Astrocyte of the cerebellum (primary cell): ENCODE measurements around the gene ATG10.
A peak's percentile ranks its signal among the peaks of the same experiment; 100 is the strongest.
"Not testable (repeated sequence)": the region's sequence is repeated elsewhere in the genome, so short reads cannot be mapped to it uniquely, and the experiment has no call there.

ENCODE experiments used
- DNase-seq: peaks from one replicate; pipeline ENCODE4 v3.0.0-alpha.2; 2011; ENCODE audit warnings: low read depth
- H3K4me3 ChIP-seq: 2 replicates; pipeline ENCODE4 v1.5.1; 2011; ENCODE audit warnings: mild to moderate bottlenecking, low read depth, low read length, moderate library complexity
- CTCF ChIP-seq: IDR thresholded peaks from 2 replicates; pipeline ENCODE4 v1.5.1; 2012; ENCODE audit warnings: low read length, low read depth, moderate library complexity, mild to moderate bottlenecking; ENCODE audit errors: missing control alignments
- in situ Hi-C: cut with HindIII; loops from 2 replicates; pipeline ENCODE4 v1.10.0; 2017; ENCODE audit warnings: low sequenced_read_pairs

ATG10 gene

GRCh38 chr5:81972492-81972783 is 615 bp downstream of the ATG10 start:
- DNase-seq, result no peak
- peak overlapping the region; percentile 74 for H3K4me3 ChIP-seq
- in situ Hi-C loops, result no loop called here
- TF ChIP-seq CTCF, result no peak

GRCh38 chr5:81980160-81980559 is 8.3 kb downstream of the ATG10 start:
- no peak overlapping the region for H3K4me3 ChIP-seq
- in situ Hi-C loops, result no loop called here
- no peak for TF ChIP-seq CTCF
- DNase-seq, result no peak

DNA sequence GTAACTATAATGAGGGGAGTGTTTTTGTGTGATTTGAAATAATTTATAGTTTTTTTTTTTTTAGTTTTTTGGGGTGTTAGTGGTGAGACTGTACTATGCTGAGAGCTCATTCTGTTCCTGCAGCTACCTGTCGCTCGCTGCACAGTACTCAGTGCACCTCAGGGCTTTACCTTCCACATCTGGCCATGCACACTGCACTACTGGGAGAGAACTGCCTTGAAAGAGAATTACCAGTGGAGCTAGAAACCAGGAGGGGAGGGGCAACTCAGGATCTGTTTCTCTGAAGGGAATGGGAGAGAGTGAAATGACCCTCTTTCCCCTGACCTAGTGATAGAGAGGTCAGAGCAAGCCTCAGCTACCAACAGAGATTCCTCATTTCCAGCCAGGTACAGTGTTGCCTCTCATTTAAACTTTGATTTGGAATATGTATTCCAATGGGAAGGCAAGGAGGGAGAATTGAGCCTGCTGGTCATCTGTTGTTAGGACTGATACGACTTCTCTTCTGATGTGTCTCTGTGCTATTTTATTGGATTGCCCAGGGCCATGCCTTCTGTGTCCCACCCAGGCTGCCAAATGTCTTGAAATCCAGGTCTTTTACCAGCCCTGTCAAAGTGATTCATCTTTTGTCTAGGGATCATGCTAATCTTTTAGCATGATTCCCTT is 8.9 kb downstream of the ATG10 start:
- in situ Hi-C loops, result no loop called here
- no peak for TF ChIP-seq CTCF
- H3K4me3 ChIP-seq, result no peak overlapping the region
- no peak for DNase-seq

GRCh38 chr5:81982172-81982685 is 10.4 kb downstream of the ATG10 start:
- in situ Hi-C loops, DNase-seq, H3K4me3 ChIP-seq: not testable (repeated sequence)

- DNase-seq, in situ Hi-C loops, H3K4me3 ChIP-seq: not testable (repeated sequence)
Observed at GRCh38 chr5:81983148-81983547, 11.3 kb downstream of the ATG10 start.

- DNase-seq, in situ Hi-C loops, H3K4me3 ChIP-seq: not testable (repeated sequence)
Observed at GRCh38 chr5:81983563-81983962, 11.7 kb downstream of the ATG10 start.

GRCh38 chr5:81986126-81986525 is 14.3 kb downstream of the ATG10 start:
- no peak for DNase-seq
- no peak overlapping the region for H3K4me3 ChIP-seq
- no peak for TF ChIP-seq CTCF
- in situ Hi-C loops, result loop anchor here (5.0 kb wide), 1 partner anchor 89 kb away; no protein-coding TSS in a partner anchor

DNA sequence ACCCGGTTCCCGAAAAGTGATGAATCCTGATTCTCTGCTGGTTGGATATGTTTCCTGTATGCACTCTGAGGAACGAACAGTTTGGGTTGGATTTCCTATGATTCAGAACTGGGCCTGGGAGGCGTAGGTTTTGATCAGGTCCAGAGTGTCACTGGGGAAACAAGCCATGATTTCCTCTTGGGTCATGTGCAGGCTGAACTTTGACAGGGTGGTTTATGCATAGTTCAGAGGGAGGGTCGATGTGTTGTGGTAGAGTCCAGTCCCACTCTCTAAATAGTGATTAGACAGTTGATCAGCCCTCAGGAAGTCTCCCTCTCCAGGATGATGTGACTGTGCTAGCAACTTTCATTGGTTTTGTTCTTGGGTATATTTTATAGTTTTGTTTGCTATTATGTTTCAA is 17.4 kb downstream of the ATG10 start:
- TF ChIP-seq CTCF, result no peak
- in situ Hi-C loops, result loop anchor here (5.0 kb wide), 1 partner anchor 92 kb away; no protein-coding TSS in a partner anchor
- no peak overlapping the region for H3K4me3 ChIP-seq
- no peak for DNase-seq
